HepG2 (cell line): ENCODE measurements around the gene THRB. TPM values are rescaled to one million over a fixed set of nuclear protein-coding genes. Genes with fewer than 3 reads are reported as not detected.

Source experiments
- ATAC-seq: fragments of 200-7000 bp; cut with Tn5 transposase; 3 replicates; pipeline ENCODE4 v1.9.1; 2020; ENCODE audit warnings: mild to moderate bottlenecking, moderate library complexity
- BruUV-seq: library from RNA; stranded (reverse); fragments of 400-500 nt; replicated peaks from 2 replicates; lab custom pipeline; 2021; lab: Mats Ljungman, UMichigan
- CTCF ChIA-PET: fragments of 300-600 bp; formaldehyde crosslinking; extraction: SDS; loops from one replicate; lab custom pipeline; 2021; ENCODE audit warnings: low total read pairs, inconsistent platforms, low intra/inter-chr PET ratio; lab: Yijun Ruan, JAX
- POLR2A ChIA-PET: fragments of 350-600 bp; sonication (Branson Sonifier 250); formaldehyde crosslinking; loops from one replicate; lab custom pipeline; 2020; ENCODE audit warnings: antibody characterized with exemption, inconsistent platforms; lab: Yijun Ruan, JAX
- DNase-seq: peaks from one replicate; pipeline ENCODE4 v3.0.0-alpha.2; 2015; ENCODE audit warnings: low spot score
- FAIRE-seq: peaks from 3 replicates; lab custom pipeline; 2011; peaks lifted over from hg19 to GRCh38; lab: Jason Lieb, UNC
- H2AFZ ChIP-seq: one replicate; pipeline ENCODE4 v1.6.1; 2011; ENCODE audit warnings: low read length, inconsistent platforms
- H3K27ac ChIP-seq: fragments of 300-600 bp; 3 replicates; pipeline ENCODE4 v1.8.0; 2011; ENCODE audit warnings: mixed run types, mild to moderate bottlenecking, mixed read lengths, low read length, inconsistent platforms; ENCODE audit not compliant: insufficient read depth; ENCODE audit errors: extremely low read length
- H3K27me3 ChIP-seq, 2 experiments: fragments of 200-600 bp in 1 of 2; 2 replicates in 1 of 2; 3 replicates in 1 of 2; pipeline versions ENCODE4 v1.6.0 to v1.8.0; 2011; ENCODE audit warnings: low read length in 2 of 2, mild to moderate bottlenecking in 2 of 2, moderate library complexity in 2 of 2, inconsistent platforms in 1 of 2; ENCODE audit not compliant: insufficient read depth in 2 of 2, control insufficient read depth in 1 of 2
- H3K36me3 ChIP-seq, 2 experiments: fragments of 200-600 bp in 1 of 2; replicated peaks in 1 of 2; 2 replicates in 1 of 2; 3 replicates in 1 of 2; pipeline versions ENCODE4 v1.5.1 to v1.8.0; 2011; ENCODE audit warnings: low read length in 2 of 2, inconsistent platforms in 1 of 2; ENCODE audit not compliant: insufficient read depth in 2 of 2, control insufficient read depth in 1 of 2
- H3K4me1 ChIP-seq: 2 replicates; pipeline ENCODE4 v1.5.1; 2012; ENCODE audit warnings: low read length, inconsistent platforms; ENCODE audit not compliant: insufficient read depth
- H3K4me2 ChIP-seq: 2 replicates; pipeline ENCODE4 v1.6.0; 2011; ENCODE audit warnings: low read depth, low read length, inconsistent platforms
- H3K4me3 ChIP-seq, 3 experiments: fragments of 200-600 bp in 1 of 3; sonication (generic), shearing (Covaris generic) in 1 of 3; replicated peaks in 1 of 3; 2 replicates each; pipeline ENCODE4 v1.5.1; 2011 to 2016; ENCODE audit warnings: low read length in 3 of 3, inconsistent platforms in 2 of 3, low read depth in 2 of 3, mild to moderate bottlenecking in 2 of 3, control low read depth in 1 of 3, mixed read lengths in 1 of 3; ENCODE audit not compliant: insufficient read depth in 1 of 3
- H3K79me2 ChIP-seq: one replicate; pipeline ENCODE4 v1.6.1; 2011; ENCODE audit warnings: low read length, inconsistent platforms; ENCODE audit not compliant: insufficient read depth
- H3K9ac ChIP-seq: 2 replicates; pipeline ENCODE4 v1.6.0; 2011; ENCODE audit warnings: mild to moderate bottlenecking, low read depth, low read length, inconsistent platforms; ENCODE audit not compliant: insufficient read depth
- H3K9me3 ChIP-seq: 2 replicates; pipeline ENCODE4 v1.5.1; 2012; ENCODE audit warnings: mild to moderate bottlenecking, low read length
- H4K20me1 ChIP-seq: 2 replicates; pipeline ENCODE4 v1.6.0; 2011; ENCODE audit warnings: inconsistent platforms, mild to moderate bottlenecking, low read length, moderate library complexity; ENCODE audit not compliant: insufficient read depth
- EHMT2 ChIP-seq: fragments of 200-600 bp; sonication (generic); IDR thresholded peaks from 2 replicates; pipeline ENCODE4 v1.7.0; 2017; ENCODE audit warnings: antibody characterized with exemption, low read depth, low read length, borderline replicate concordance
- ZNF263 ChIP-seq: sonication (generic); formaldehyde crosslinking; IDR thresholded peaks from 2 replicates; pipeline ENCODE4 v1.4.0; 2020; ENCODE audit warnings: missing genetic modification reagents
- ZNF629 ChIP-seq: sonication (generic); formaldehyde crosslinking; conservative IDR thresholded peaks from 2 replicates; pipeline ENCODE4 v1.5.0; 2020; ENCODE audit warnings: missing genetic modification reagents
- ZNF713 ChIP-seq: sonication (generic); formaldehyde crosslinking; IDR thresholded peaks from 2 replicates; pipeline ENCODE4 v1.4.0; 2020; ENCODE audit warnings: mild to moderate bottlenecking, missing genetic modification reagents
- in situ Hi-C: cut with HindIII; loops from 2 replicates; pipeline ENCODE4 v1.10.0; 2017; ENCODE audit warnings: low pct_unique_long_range_greater_than_20kb; ENCODE audit not compliant: extremely low pct_ligation_motif_present
- intact Hi-C: fragments of 100-400 bp; cut with micrococcal nuclease; formaldehyde crosslinking; loops from one replicate; pipeline ENCODE4 v1.10.0; 2022; ENCODE audit not compliant: unreplicated experiment
- polyA plus RNA-seq, 8 experiments: library from polyadenylated mRNA; depleted of rRNA in 3 of 8; stranded (reverse) in 7 of 8; unstranded in 1 of 8; fragments of >200 nt; fragmentation: Illumina TruSeq in 4 of 8; extraction: Trizol in 4 of 8; gene quantifications; 2 replicates each; pipeline versions ENCODE4 v1.2.1 to v1.2.3, GENCODE V29; 2011 to 2016; ENCODE audit warnings: low read depth in 4 of 8, missing spikeins in 1 of 8, mixed read lengths in 1 of 8; ENCODE audit not compliant: insufficient read depth in 1 of 8
- total RNA-seq, 5 experiments: library from RNA; depleted of rRNA; stranded (reverse); fragments of >200 nt; fragmentation: Illumina TruSeq; extraction: Trizol; gene quantifications; 2 replicates each; pipeline ENCODE4 v1.2.3, GENCODE V29; 2016; ENCODE audit warnings: low read depth in 1 of 5
- TF ChIP-seq, protein P1 (sequence below): sonication (generic); formaldehyde crosslinking; conservative IDR thresholded peaks from 2 replicates; pipeline ENCODE4 v1.4.0; 2020; ENCODE audit warnings: mild to moderate bottlenecking, missing genetic modification reagents, moderate library complexity

THRB gene
- total and polyA plus RNA-seq, 2 of the 13 experiments (the other 11 are each of a cell fraction or from before 2014, with no cell fraction given) = 4.7 to 22.7 TPM

DNA sequence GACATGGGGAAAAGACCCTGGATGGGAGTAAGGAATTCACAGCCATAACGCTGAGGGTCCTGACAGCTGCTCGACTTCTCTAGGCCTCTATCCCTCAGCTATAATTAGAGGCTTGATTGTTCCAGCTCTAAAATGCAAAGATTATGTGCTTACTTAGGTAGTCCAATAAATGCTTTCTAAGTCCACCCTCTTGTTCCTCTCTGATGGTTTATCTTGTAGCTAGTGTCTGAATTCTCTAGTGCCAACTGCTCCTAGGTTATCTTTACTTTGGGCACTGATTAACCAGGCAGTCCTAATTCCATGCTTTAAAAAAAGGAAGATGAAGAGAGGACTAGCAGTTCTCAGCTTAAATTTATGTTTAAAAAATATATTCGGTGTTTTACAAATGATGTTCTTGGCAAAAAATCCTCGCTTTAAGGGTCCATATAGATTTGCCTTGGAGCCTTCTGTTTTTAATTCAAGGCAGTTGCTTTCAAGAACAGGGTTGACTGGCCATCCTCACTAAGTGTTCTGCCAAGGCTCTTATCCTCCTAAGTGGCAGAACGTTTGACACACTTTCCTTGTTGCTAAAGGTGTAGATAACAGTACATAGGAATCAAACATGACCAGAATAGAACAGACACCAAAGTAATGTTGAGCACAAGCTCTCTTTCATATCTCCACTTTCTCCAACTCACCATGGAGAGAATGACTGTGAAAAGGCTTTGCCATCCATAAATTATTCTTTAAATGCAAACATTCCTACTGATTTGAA is 60.6 kb downstream of the THRB start (continued):
- TF ChIP-seq, protein P1, sequence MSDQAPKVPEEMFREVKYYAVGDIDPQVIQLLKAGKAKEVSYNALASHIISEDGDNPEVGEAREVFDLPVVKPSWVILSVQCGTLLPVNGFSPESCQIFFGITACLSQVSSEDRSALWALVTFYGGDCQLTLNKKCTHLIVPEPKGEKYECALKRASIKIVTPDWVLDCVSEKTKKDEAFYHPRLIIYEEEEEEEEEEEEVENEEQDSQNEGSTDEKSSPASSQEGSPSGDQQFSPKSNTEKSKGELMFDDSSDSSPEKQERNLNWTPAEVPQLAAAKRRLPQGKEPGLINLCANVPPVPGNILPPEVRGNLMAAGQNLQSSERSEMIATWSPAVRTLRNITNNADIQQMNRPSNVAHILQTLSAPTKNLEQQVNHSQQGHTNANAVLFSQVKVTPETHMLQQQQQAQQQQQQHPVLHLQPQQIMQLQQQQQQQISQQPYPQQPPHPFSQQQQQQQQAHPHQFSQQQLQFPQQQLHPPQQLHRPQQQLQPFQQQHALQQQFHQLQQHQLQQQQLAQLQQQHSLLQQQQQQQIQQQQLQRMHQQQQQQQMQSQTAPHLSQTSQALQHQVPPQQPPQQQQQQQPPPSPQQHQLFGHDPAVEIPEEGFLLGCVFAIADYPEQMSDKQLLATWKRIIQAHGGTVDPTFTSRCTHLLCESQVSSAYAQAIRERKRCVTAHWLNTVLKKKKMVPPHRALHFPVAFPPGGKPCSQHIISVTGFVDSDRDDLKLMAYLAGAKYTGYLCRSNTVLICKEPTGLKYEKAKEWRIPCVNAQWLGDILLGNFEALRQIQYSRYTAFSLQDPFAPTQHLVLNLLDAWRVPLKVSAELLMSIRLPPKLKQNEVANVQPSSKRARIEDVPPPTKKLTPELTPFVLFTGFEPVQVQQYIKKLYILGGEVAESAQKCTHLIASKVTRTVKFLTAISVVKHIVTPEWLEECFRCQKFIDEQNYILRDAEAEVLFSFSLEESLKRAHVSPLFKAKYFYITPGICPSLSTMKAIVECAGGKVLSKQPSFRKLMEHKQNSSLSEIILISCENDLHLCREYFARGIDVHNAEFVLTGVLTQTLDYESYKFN (CRISPR knock-in tag) = peak; percentile 57

- no peak overlapping the region for H3K4me3 ChIP-seq
- no peaks in the 10 kb centered on the region for H4K20me1 ChIP-seq
- no peak overlapping the region for H3K27ac ChIP-seq
- FAIRE-seq = no peak
- intact Hi-C loops = no loop called here
- no peak overlapping the region for H3K9ac ChIP-seq
- CTCF ChIA-PET = no interaction called here
- H3K4me2 ChIP-seq = no peak overlapping the region
- TF ChIP-seq ZNF713 (no peak), ZNF629 (CRISPR knock-in tag) (peak; percentile 44; the same call in 1 of the 2 replicates), ZNF263 (CRISPR knock-in tag) (no peak), EHMT2 (no peak)
- TF ChIP-seq, all 625 proteins: peak for 1
- Histone ChIP-seq H2AFZ (no peak overlapping the region), H3K79me2 (peaks cover 10% of the 10 kb centered on the region), H3K36me3 (no peaks in the 10 kb centered on the region; a peak in 2 of 5 replicates), H3K27me3 (no peaks in the 10 kb centered on the region), H3K4me1 (peaks cover 46% of the 10 kb centered on the region), H3K9me3 (no peaks in the 10 kb centered on the region)
- BruUV-seq = no TSS peak
- no peak for DNase-seq
- in situ Hi-C loops = no loop called here
- POLR2A ChIA-PET = interaction anchor here (1.4 to 2.1 kb wide), 2 partner anchors 14 to 18 kb away, joined by 3 to 19 read pairs; no protein-coding TSS in a partner anchor
- ATAC-seq = no peak
These were observed 61.7 kb downstream of the THRB start for GRCh38 chr3:24432989-24433388.
